ENCODE measurements around the gene SPNS1.
"Not testable (repeated sequence)": the region's sequence is repeated elsewhere in the genome, so short reads cannot be mapped to it uniquely, and the experiment has no call there.

SPNS1 gene

DNA sequence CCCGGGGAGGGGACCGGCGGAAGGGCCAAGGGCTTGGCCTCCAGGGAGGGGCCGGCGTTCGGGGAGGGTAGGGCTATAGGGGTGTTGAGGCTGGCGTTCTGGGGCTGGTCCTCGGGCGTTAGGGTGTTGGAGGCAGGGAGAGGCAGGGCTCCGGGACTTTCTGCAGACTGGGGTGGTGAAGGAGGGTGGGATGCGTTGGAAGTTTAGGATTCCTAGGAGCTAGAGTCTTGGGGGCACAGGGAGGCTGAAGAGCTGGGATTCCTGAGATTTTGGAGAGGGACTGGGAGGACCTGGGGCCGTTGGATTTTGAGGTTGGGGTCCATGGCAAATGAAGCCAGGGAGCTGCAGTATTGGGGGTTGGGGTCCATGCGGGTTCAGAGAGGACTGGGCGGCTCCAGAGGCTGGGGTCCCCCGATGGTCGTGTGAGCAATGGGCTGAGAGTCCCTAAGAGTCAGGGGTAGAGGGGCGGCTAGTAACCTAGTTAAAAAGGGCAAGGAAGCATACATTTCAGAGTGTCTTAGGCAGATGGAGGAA, 23.1 kb upstream of the SPNS1 start:
- DNase-seq (ENCODE audit: low spot score), result peak; percentile 52

DNA sequence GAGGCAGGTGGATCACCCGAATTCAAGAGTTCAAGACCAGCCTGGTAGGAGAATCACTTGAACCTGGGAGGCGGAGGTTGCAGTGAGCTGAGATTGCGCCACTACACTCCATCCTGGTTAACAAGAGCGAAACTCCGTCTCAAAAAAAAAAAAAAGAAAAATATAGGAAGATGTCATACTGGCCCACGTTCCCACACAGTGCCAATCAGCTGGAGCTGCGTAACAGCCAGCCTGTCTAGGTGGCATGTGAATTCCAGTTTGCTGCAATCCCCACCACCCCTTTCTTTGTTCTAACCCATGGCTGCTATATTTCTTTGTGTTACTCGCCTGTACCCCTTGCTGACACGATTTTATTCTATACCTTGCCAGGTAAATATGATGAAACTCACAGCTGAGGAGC, 16.4 kb upstream of the SPNS1 start:
- no peak for DNase-seq (ENCODE audit: low spot score)

GRCh38 chr16:28958836-28959235, 15.7 kb upstream of the SPNS1 start:
- DNase-seq (ENCODE audit: low spot score), result no peak

GRCh38 chr16:28964072-28964471, 10.5 kb upstream of the SPNS1 start:
- no peak for DNase-seq (ENCODE audit: low spot score)

DNA sequence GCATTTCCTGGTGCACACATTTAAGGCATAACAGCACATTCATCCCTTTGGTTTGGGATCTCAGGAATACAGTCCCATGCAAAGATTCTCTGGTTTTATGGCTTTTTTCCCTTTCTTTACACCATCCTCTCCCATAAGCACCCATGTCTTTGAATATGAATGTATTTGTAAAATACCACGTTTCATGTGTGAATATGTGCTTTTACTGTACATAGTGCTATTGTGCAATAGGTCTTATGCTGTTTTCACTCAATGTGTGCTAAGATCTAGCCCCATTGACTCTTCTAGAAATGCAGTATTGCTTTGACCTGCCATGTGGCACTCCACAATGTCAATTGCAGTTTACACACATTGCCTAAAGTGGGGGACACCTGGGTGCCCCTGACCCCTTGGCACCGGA, 10.1 kb upstream of the SPNS1 start:
- no peak for DNase-seq (ENCODE audit: low spot score)

DNA sequence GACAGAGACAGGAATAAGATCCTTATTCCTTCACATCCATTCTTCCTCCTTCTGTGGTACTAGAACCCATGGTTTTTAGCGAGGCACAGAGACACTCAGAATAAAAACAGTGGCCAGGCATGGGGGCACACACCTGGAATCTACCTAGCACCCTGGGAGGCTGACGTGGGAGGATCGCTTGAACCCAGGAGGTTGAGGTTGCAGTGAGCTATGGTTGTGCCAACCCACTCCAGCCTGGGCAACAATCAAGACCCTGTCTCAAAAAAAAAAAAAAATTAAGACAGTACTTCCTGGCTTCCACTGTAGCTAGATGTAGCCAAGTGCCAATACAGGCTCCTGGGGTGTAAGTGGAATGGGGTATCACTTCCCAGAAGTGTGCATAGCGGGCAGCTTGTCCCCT, 7.4 kb upstream of the SPNS1 start:
- DNase-seq (ENCODE audit: low spot score), result no peak

GRCh38 chr16:28969696-28970095, 4.9 kb upstream of the SPNS1 start:
- DNase-seq (ENCODE audit: low spot score), result not testable (repeated sequence)

- DNase-seq (ENCODE audit: low spot score), result peak; percentile 35
Observed at GRCh38 chr16:28974007-28974436, 556 bp upstream of the SPNS1 start.

DNA sequence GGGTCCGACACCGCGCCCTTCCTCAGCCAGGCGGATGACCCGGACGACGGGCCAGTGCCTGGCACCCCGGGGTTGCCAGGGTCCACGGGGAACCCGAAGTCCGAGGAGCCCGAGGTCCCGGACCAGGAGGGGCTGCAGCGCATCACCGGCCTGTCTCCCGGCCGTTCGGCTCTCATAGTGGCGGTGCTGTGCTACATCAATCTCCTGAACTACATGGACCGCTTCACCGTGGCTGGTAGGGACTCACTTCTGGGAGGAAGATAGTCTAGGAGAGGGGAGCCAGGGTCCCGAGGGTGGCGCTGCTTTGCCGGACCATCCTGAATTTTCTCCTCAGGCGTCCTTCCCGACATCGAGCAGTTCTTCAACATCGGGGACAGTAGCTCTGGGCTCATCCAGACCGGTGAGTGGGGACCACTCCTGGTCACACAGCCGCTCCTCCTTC, 601 bp downstream of the SPNS1 start:
- no peak for DNase-seq (ENCODE audit: low spot score)

- DNase-seq (ENCODE audit: low spot score), result peak; percentile 23
Observed at GRCh38 chr16:28977703-28978662, 3.4 kb downstream of the SPNS1 start.

DNA sequence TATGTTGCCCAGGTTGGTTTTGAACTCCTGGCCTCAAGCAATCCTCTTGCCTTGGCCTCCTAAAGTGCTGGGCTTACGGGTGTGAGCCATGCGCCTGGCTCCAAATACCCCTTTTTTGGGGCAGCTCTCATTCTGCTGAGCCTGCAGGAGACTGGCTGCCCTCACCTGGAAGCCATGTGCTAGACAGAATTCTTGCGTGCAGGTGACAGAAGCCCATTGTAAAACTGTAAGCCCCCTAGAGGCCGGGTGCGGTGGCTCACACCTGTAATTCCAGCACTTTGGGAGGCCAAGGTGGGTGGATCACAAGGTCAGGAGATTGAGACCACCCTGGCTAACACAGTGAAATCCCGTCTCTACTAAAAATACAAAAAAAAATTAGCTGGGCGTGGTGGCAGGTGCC, 5.8 kb downstream of the SPNS1 start:
- not testable (repeated sequence) for DNase-seq (ENCODE audit: low spot score)

DNA sequence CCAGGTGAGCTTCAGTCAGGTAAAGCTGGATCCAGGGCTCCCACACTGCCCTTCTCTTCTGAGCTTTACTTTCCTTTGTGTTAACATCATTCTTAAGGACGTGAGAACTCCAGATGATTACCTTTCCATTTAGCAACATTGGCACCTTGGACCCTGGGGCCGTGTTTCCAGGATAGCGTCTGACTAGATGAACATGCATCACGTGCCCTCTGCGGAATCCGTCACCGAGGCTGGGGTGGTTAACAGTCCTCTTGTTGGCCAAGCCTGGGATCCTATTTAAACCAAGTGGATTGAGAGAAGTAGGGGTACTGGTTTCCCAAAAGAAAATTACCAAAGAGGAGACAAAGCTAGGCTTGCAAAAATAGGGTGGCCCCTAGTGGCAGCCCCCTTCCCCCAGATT, 6.4 kb downstream of the SPNS1 start:
- no peak for DNase-seq (ENCODE audit: low spot score)

DNA sequence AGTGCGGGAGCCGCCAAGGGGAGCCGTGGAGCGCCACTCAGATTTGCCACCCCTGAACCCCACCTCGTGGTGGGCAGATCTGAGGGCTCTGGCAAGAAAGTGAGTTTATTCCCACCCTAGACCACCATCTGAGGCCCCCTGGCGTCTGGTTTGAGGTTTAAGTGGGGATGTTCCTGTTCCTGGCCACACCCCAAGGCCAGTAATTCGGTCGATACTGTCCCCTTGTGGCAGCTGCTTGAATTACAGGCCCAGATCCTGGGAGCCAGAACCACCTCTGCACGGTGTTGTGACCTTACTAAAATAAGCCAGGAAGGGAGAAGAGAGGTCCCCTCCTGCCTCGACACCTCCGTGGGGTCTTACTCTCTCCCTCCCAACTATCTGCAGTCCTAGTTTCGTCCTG, 6.9 kb downstream of the SPNS1 start:
- DNase-seq (ENCODE audit: low spot score), result peak; percentile 61

DNA sequence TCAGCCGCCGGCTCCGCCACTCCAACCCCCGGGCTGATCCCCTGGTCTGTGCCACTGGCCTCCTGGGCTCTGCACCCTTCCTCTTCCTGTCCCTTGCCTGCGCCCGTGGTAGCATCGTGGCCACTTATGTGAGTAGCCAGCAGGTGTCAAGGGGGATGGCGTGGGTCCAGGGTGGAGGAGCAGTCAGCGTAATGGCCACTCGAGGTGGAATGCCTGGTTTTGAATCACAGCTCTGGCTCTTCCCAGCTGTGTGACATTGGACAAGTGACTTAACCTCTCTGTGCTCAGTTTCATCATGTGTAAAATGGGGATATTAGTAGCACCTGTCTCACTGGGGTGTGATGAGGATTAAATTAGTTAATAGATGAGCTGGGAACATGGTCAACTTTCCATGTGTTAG, 7.8 kb downstream of the SPNS1 start:
- no peak for DNase-seq (ENCODE audit: low spot score)

DNA sequence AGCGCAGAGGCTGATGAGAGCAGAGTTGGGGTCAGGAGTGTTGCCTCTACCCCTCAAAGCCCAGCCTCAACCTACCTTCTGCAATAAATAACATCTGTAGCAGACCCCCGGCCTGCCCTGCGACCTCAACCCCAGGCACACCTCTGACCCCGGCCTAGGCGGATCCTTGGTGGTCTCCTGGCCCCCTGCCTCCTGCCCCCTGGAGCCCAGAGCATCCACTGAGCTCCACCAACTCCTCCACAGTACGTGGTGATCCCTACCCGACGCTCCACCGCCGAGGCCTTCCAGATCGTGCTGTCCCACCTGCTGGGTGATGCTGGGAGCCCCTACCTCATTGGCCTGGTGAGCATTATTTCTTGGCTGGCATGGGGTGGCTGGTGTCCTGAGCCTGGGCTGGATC, 8.4 kb downstream of the SPNS1 start:
- no peak for DNase-seq (ENCODE audit: low spot score)

- DNase-seq (ENCODE audit: low spot score), result no peak
Observed at GRCh38 chr16:28983644-28984043, 9.1 kb downstream of the SPNS1 start.

DNA sequence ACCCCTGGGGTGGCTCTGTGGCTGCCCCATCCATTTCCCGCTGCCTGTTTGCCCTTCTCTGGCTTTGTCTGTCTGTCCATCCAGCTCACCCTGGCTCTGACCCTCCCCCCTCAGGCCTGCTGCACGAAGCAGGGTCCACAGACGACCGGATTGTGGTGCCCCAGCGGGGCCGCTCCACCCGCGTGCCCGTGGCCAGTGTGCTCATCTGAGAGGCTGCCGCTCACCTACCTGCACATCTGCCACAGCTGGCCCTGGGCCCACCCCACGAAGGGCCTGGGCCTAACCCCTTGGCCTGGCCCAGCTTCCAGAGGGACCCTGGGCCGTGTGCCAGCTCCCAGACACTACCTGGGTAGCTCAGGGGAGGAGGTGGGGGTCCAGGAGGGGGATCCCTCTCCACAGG, 9.5 kb downstream of the SPNS1 start:
- no peak for DNase-seq (ENCODE audit: low spot score)

GRCh38 chr16:28984619-28985135, 10.1 kb downstream of the SPNS1 start, which contains the start of gene LAT:
TSS of gene LAT (plus strand) at chr16:28985052. CDS start at chr16:28985418, 366 bp downstream.
- no peak for DNase-seq (ENCODE audit: low spot score)

- DNase-seq (ENCODE audit: low spot score), result no peak
Observed at GRCh38 chr16:28985211-28986041, 10.8 kb downstream of the SPNS1 start.

GRCh38 chr16:28986046-28986445, 11.5 kb downstream of the SPNS1 start:
- no peak for DNase-seq (ENCODE audit: low spot score)

DNA sequence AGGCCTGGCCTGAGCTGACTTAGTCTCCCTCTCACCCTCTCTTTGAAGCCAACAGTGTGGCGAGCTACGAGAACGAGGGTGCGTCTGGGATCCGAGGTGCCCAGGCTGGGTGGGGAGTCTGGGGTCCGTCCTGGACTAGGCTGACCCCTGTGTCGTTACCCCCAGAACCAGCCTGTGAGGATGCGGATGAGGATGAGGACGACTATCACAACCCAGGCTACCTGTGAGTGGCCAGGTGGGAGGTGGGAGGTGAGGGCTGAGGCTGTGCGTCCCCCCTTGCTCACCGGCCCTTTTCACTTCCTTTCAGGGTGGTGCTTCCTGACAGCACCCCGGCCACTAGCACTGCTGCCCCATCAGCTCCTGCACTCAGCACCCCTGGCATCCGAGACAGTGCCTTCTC, 11.9 kb downstream of the SPNS1 start:
- DNase-seq (ENCODE audit: low spot score), result no peak

GRCh38 chr16:28987170-28987853, 12.7 kb downstream of the SPNS1 start:
- no peak for DNase-seq (ENCODE audit: low spot score)
